ENCODE data around the gene RBM47.

The RBM47 gene

GRCh38 chr4:40617872-40618271, 11.8 kb downstream of the RBM47 start:
- TF ChIP-seq, protein P1, sequence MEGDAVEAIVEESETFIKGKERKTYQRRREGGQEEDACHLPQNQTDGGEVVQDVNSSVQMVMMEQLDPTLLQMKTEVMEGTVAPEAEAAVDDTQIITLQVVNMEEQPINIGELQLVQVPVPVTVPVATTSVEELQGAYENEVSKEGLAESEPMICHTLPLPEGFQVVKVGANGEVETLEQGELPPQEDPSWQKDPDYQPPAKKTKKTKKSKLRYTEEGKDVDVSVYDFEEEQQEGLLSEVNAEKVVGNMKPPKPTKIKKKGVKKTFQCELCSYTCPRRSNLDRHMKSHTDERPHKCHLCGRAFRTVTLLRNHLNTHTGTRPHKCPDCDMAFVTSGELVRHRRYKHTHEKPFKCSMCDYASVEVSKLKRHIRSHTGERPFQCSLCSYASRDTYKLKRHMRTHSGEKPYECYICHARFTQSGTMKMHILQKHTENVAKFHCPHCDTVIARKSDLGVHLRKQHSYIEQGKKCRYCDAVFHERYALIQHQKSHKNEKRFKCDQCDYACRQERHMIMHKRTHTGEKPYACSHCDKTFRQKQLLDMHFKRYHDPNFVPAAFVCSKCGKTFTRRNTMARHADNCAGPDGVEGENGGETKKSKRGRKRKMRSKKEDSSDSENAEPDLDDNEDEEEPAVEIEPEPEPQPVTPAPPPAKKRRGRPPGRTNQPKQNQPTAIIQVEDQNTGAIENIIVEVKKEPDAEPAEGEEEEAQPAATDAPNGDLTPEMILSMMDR (IDR thresholded peaks at IDR 0.05; ENCODE audit: low read depth, low read length, missing control alignments): no peak
- in situ Hi-C loops (cut with HindIII; ENCODE audit: low sequenced_read_pairs): no loop called here
- no peak overlapping the region for H3K4me3 ChIP-seq (ENCODE audit: low read depth, low read length)
- no peak for DNase-seq (ENCODE audit: low read depth)

GRCh38 chr4:40614031-40614430, 15.6 kb downstream of the RBM47 start:
- TF ChIP-seq, protein P1 (IDR thresholded peaks at IDR 0.05; ENCODE audit: low read depth, low read length, missing control alignments): no peak

GRCh38 chr4:40613456-40613855, 16.2 kb downstream of the RBM47 start:
- in situ Hi-C loops (cut with HindIII; ENCODE audit: low sequenced_read_pairs): no loop called here
- H3K4me3 ChIP-seq (ENCODE audit: low read depth, low read length): no peak overlapping the region
- DNase-seq (ENCODE audit: low read depth): no peak
- TF ChIP-seq, protein P1 (IDR thresholded peaks at IDR 0.05; ENCODE audit: low read depth, low read length, missing control alignments): no peak

More at GRCh38 chr4:40614031-40614430, 15.6 kb downstream of the RBM47 start:
- in situ Hi-C loops (cut with HindIII; ENCODE audit: low sequenced_read_pairs): no loop called here
- no peak overlapping the region for H3K4me3 ChIP-seq (ENCODE audit: low read depth, low read length)
- DNase-seq (ENCODE audit: low read depth): no peak

DNA sequence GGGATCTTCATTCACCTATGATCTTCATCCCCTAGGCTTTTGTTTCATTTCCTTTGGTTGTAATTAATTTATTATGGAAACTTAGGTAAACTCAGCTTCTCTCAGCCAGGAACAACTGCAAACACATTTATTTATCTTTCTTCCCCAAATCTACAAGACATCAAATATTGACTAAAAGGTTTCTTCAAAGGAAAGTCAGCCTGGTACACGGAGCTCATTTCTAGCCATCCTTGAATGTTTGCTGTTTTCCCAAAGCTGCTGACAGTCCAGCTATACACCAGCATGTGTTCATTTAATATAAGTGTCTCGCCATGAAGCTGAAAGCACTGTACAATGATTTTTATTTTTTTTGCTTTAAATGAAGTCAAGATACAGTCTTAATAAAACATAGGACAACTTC, 16.8 kb downstream of the RBM47 start:
- TF ChIP-seq, protein P1 (IDR thresholded peaks at IDR 0.05; ENCODE audit: low read depth, low read length, missing control alignments): no peak
- in situ Hi-C loops (cut with HindIII; ENCODE audit: low sequenced_read_pairs): no loop called here
- no peak overlapping the region for H3K4me3 ChIP-seq (ENCODE audit: low read depth, low read length)
- DNase-seq (ENCODE audit: low read depth): no peak

GRCh38 chr4:40612283-40612682, 17.4 kb downstream of the RBM47 start:
- DNase-seq (ENCODE audit: low read depth): no peak
- H3K4me3 ChIP-seq (ENCODE audit: low read depth, low read length): no peak overlapping the region
- in situ Hi-C loops (cut with HindIII; ENCODE audit: low sequenced_read_pairs): no loop called here
- TF ChIP-seq, protein P1 (IDR thresholded peaks at IDR 0.05; ENCODE audit: low read depth, low read length, missing control alignments): no peak

- in situ Hi-C loops (cut with HindIII; ENCODE audit: low sequenced_read_pairs): no loop called here
- DNase-seq (ENCODE audit: low read depth): no peak
- no peak overlapping the region for H3K4me3 ChIP-seq (ENCODE audit: low read depth, low read length)
- TF ChIP-seq, protein P1 (IDR thresholded peaks at IDR 0.05; ENCODE audit: low read depth, low read length, missing control alignments): no peak
Observed at GRCh38 chr4:40608628-40609027, 21.0 kb downstream of the RBM47 start.

DNA sequence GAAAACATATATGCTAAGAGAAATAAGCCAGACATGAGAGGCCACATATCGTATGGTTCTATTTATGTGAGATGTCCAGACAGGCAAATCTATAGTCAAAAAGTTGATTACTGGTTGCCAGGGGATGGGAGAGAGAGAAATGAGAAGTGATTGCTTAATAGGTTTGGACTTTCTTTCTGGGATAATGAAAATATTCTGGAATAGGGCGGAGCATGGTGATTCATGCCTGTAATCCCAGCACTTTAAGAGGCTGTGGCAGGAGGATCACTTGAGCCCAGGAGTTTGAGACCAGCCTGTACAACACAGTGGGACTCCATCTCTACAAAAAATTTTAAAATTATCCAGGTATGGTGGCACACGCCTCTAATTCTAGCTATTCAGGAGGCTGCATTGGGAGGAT, 22.4 kb downstream of the RBM47 start:
- DNase-seq (ENCODE audit: low read depth): no peak
- in situ Hi-C loops (cut with HindIII; ENCODE audit: low sequenced_read_pairs): no loop called here
- TF ChIP-seq, protein P1 (IDR thresholded peaks at IDR 0.05; ENCODE audit: low read depth, low read length, missing control alignments): no peak
- H3K4me3 ChIP-seq (ENCODE audit: low read depth, low read length): no peak overlapping the region

Data from astrocyte of the cerebellum (primary cell).